A673 (cell line): ENCODE measurements around the gene FRMPD4. TPM values are rescaled to one million over a fixed set of nuclear protein-coding genes. Genes with fewer than 3 reads are reported as not detected.

Source experiments
- BruUV-seq: library from RNA; stranded (reverse); fragments of 400-500 nt; replicated peaks from 2 replicates; lab custom pipeline; 2021; lab: Mats Ljungman, UMichigan
- CTCF ChIA-PET: fragments of 300-600 bp; sonication (Branson Sonifier 250); formaldehyde crosslinking; loops from one replicate; lab custom pipeline; 2022; ENCODE audit warnings: antibody characterized with exemption; lab: Charles Lee
- POLR2A ChIA-PET: fragments of 300-600 bp; sonication (Branson Sonifier 250); formaldehyde crosslinking; loops from one replicate; lab custom pipeline; 2022; ENCODE audit warnings: antibody characterized with exemption; ENCODE audit not compliant: low non-redundant PET; lab: Charles Lee
- DNase-seq: peaks from one replicate; pipeline ENCODE4 v3.0.0-alpha.2; 2015; ENCODE audit warnings: low spot score
- H3K27ac ChIP-seq: fragments of 200-600 bp; sonication (generic); 2 replicates; pipeline ENCODE4 v1.5.1; 2016; ENCODE audit warnings: mixed run types, low read depth, mild to moderate bottlenecking, mixed read lengths, antibody characterized with exemption, low read length; ENCODE audit not compliant: poor library complexity, severe bottlenecking
- H3K27me3 ChIP-seq: fragments of 200-600 bp; sonication (generic); replicated peaks from 2 replicates; pipeline ENCODE4 v1.6.1; 2017; ENCODE audit warnings: mixed run types, low read depth, mild to moderate bottlenecking, mixed read lengths, antibody characterized with exemption, low read length; ENCODE audit not compliant: insufficient read depth, poor library complexity
- H3K36me3 ChIP-seq: fragments of 200-600 bp; sonication (generic); 2 replicates; pipeline ENCODE4 v1.6.1; 2016; ENCODE audit warnings: mixed run types, mild to moderate bottlenecking, mixed read lengths, antibody characterized with exemption, low read length; ENCODE audit not compliant: insufficient read depth, poor library complexity, severe bottlenecking
- H3K4me1 ChIP-seq: fragments of 200-600 bp; sonication (generic); 2 replicates; pipeline ENCODE4 v1.6.1; 2017; ENCODE audit warnings: mixed run types, mild to moderate bottlenecking, mixed read lengths, antibody characterized with exemption, low read length; ENCODE audit not compliant: insufficient read depth, poor library complexity, severe bottlenecking
- H3K4me3 ChIP-seq: fragments of 200-600 bp; sonication (generic); 2 replicates; pipeline ENCODE4 v1.5.1; 2016; ENCODE audit warnings: low read depth, mixed run types, mild to moderate bottlenecking, mixed read lengths, low read length; ENCODE audit not compliant: poor library complexity, severe bottlenecking
- H3K9me3 ChIP-seq: fragments of 200-600 bp; sonication (generic); 2 replicates; pipeline ENCODE4 v1.6.1; 2016; ENCODE audit warnings: mixed run types, low read depth, mild to moderate bottlenecking, mixed read lengths, antibody characterized with exemption, low read length; ENCODE audit not compliant: poor library complexity, severe bottlenecking
- CTCF ChIP-seq: fragments of 300-800, 200-600 bp; sonication (generic); conservative IDR thresholded peaks from 2 replicates; pipeline ENCODE4 v1.5.1; 2017; ENCODE audit warnings: low read depth, mild to moderate bottlenecking, antibody characterized with exemption, low read length, moderate library complexity, mixed read lengths
- EZH2 ChIP-seq: fragments of 200-600 bp; sonication (generic); IDR thresholded peaks from 2 replicates; pipeline ENCODE4 v1.6.1; 2017; ENCODE audit warnings: borderline replicate concordance, low read depth, mild to moderate bottlenecking, mixed read lengths, antibody characterized with exemption, low read length; ENCODE audit not compliant: poor library complexity, severe bottlenecking
- intact Hi-C: fragments of 100-400 bp; cut with micrococcal nuclease; formaldehyde crosslinking; loops from one replicate; pipeline ENCODE4 v1.10.0; 2022; ENCODE audit not compliant: unreplicated experiment
- total RNA-seq: library from RNA; stranded (reverse); gene quantifications from 2 replicates; pipeline ENCODE4 v1.2.3, GENCODE V29; 2021

Gene FRMPD4
- total RNA-seq, 1 experiment from 2014 or later = not detected

GRCh38 chrX:12661464-12661863 lies 523.2 kb downstream of the FRMPD4 start:
- H3K4me3 ChIP-seq = no peak overlapping the region
- no peak for DNase-seq
- TF ChIP-seq EZH2 = no peak
- no peak for TF ChIP-seq CTCF
- intact Hi-C loops = no loop called here
- no peaks in the 10 kb centered on the region for H3K27me3 ChIP-seq
- BruUV-seq = no TSS peak
- H3K27ac ChIP-seq = no peak overlapping the region
- no peaks in the 10 kb centered on the region for H3K36me3 ChIP-seq
- H3K4me1 ChIP-seq = no peaks in the 10 kb centered on the region
- ChIA-PET CTCF (no interaction called here), POLR2A (no interaction called here)
- H3K9me3 ChIP-seq = no peaks in the 10 kb centered on the region

- Histone ChIP-seq H3K36me3 (no peaks in the 10 kb centered on the region), H3K27ac (no peak overlapping the region), H3K9me3 (no peaks in the 10 kb centered on the region), H3K4me3 (no peak overlapping the region), H3K4me1 (no peaks in the 10 kb centered on the region), H3K27me3 (peaks cover 5% of the 10 kb centered on the region)
- ChIA-PET POLR2A (no interaction called here), CTCF (no interaction called here)
- no peak for DNase-seq
- intact Hi-C loops = no loop called here
- TF ChIP-seq EZH2 (no peak), CTCF (no peak)
- BruUV-seq = no TSS peak
These were observed 534.3 kb downstream of the FRMPD4 start for GRCh38 chrX:12672367-12673106.

GRCh38 chrX:12673487-12673886 lies 535.2 kb downstream of the FRMPD4 start:
- ChIA-PET POLR2A (no interaction called here), CTCF (no interaction called here)
- Histone ChIP-seq H3K36me3 (no peaks in the 10 kb centered on the region), H3K27ac (no peak overlapping the region), H3K4me1 (no peaks in the 10 kb centered on the region), H3K4me3 (no peak overlapping the region), H3K9me3 (no peaks in the 10 kb centered on the region), H3K27me3 (peaks cover 11% of the 10 kb centered on the region)
- BruUV-seq = no TSS peak
- TF ChIP-seq EZH2 (no peak), CTCF (no peak)
- DNase-seq = no peak
- intact Hi-C loops = no loop called here
